WI38 (cell line): ENCODE data around the gene ZNF48.

ENCODE experiments used
- H3K4me3 ChIP-seq: 2 replicates; pipeline ENCODE4 v1.5.1; 2011; ENCODE audit warnings: low read depth, mild to moderate bottlenecking, control low read depth, low read length
- TF ChIP-seq, protein P1 (sequence below): IDR thresholded peaks from 2 replicates; pipeline ENCODE4 v1.5.1; 2012; ENCODE audit warnings: low read depth, mild to moderate bottlenecking, control low read depth, low read length

The ZNF48 gene

GRCh38 chr16:30406795-30407101 lies 11.5 kb downstream of the ZNF48 start:
- H3K4me3 ChIP-seq, result peak overlapping the region; percentile 79
- TF ChIP-seq, protein P1, sequence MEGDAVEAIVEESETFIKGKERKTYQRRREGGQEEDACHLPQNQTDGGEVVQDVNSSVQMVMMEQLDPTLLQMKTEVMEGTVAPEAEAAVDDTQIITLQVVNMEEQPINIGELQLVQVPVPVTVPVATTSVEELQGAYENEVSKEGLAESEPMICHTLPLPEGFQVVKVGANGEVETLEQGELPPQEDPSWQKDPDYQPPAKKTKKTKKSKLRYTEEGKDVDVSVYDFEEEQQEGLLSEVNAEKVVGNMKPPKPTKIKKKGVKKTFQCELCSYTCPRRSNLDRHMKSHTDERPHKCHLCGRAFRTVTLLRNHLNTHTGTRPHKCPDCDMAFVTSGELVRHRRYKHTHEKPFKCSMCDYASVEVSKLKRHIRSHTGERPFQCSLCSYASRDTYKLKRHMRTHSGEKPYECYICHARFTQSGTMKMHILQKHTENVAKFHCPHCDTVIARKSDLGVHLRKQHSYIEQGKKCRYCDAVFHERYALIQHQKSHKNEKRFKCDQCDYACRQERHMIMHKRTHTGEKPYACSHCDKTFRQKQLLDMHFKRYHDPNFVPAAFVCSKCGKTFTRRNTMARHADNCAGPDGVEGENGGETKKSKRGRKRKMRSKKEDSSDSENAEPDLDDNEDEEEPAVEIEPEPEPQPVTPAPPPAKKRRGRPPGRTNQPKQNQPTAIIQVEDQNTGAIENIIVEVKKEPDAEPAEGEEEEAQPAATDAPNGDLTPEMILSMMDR, result no peak

DNA sequence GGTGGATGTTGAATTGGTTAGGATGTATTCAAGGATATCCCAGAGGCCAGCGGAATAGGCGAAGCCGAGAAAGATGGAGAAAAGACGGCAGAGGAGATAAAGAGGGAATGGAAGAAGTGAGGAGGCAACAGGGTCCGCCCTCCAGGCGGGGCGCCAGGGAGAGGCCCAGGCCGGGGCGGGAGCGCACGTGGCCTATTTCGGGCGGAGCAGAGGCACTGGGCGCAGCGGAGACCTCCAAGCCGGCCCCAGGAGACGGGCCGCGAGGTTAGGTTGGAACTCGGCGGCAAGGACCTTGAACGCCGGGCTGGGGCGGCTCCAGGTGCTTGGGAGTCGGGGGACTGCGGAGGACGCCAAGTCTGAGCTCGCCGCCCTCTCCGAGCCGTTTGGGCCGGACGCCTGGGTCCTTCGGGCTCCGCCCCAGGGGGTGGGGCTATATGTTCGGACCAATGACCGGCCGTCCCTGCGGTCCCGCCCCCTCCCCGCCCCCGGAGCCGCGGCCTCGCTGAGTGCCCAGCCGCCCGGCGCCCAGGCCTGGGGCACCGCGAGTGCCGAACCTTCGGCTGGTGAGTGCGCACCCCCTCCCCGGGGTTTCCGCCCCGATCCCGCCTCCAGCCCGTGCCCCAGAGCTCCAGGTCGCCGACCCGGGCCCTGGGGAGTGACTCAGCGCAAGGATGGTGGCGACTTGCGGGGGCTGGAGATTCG lies 12.0 kb downstream of the ZNF48 start, which contains the start of gene ZNF771:
ZNF771 (plus strand) TSS at position 505 of the 702 bp plus-strand sequence. CDS start 448 bp downstream, outside the sequence.
- TF ChIP-seq, protein P1, result no peak
- peak within 1 kb of the TSS; percentile 79 for H3K4me3 ChIP-seq

GRCh38 chr16:30407804-30408534 lies 12.7 kb downstream of the ZNF48 start:
- TF ChIP-seq, protein P1, result no peak
- H3K4me3 ChIP-seq, result peak overlapping the region; percentile 79

- H3K4me3 ChIP-seq, result no peak overlapping the region
- TF ChIP-seq, protein P1, result peak; percentile 92
These were observed 14.2 kb downstream of the ZNF48 start for GRCh38 chr16:30409125-30410060.

- no peak overlapping the region for H3K4me3 ChIP-seq
- TF ChIP-seq, protein P1, result no peak
These were observed 18.0 kb downstream of the ZNF48 start for GRCh38 chr16:30413112-30413806.

DNA sequence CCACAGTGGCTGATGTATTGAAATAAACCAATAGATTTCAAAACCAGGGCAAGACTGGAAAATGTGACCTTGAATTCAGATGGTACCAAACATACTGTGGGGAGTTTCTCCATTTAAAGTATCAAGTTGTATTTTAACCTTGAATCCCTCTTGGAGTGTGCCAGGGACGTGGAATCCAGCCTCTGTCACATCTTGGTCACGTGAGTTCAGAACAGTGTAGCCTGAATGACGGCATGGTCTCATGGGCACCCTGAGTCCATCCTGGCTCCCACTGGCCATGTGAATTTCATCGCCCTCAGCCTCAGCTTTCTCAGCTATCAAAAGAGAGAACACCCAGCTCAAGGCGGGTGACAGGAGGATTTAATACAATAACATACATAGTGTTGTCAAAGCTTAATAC lies 18.9 kb downstream of the ZNF48 start:
- no peak overlapping the region for H3K4me3 ChIP-seq
- TF ChIP-seq, protein P1, result no peak
